HepG2 (cell line): ENCODE measurements around the gene TMEM97. TPM values are rescaled to one million over a fixed set of nuclear protein-coding genes. Genes with fewer than 3 reads are reported as not detected.

Source experiments
- ATF1 ChIP-seq: IDR thresholded peaks from 2 replicates; pipeline ENCODE4 v1.6.1; 2016; ENCODE audit warnings: mild to moderate bottlenecking, control low read depth
- BORCS8-MEF2B ChIP-seq: sonication (generic); formaldehyde crosslinking; IDR thresholded peaks from 2 replicates; pipeline ENCODE4 v1.8.0; 2022; ENCODE audit warnings: mild to moderate bottlenecking, missing genetic modification reagents
- ERF ChIP-seq: IDR thresholded peaks from 2 replicates; pipeline ENCODE4 v1.6.1; 2018; ENCODE audit warnings: missing biosample characterization, missing genetic modification reagents
- NPAS2 ChIP-seq: sonication (generic); formaldehyde crosslinking; IDR thresholded peaks from 2 replicates; pipeline ENCODE4 v1.8.0; 2022; ENCODE audit warnings: mild to moderate bottlenecking, missing genetic modification reagents, borderline replicate concordance
- PCBP1 ChIP-seq: fragments of 200-400 bp; formaldehyde crosslinking; IDR thresholded peaks from 2 replicates; pipeline ENCODE4 v1.6.1; 2017; ENCODE audit warnings: mild to moderate bottlenecking, low read depth, low read length, borderline replicate concordance
- POLR2AphosphoS5 ChIP-seq: IDR thresholded peaks from 2 replicates; pipeline ENCODE4 v1.6.1; 2012; ENCODE audit warnings: low read depth, low read length
- RAD51 ChIP-seq: fragments of 450-650 bp; IDR thresholded peaks from 2 replicates; pipeline ENCODE4 v1.6.1; 2016; ENCODE audit warnings: borderline replicate concordance
- RBM22 ChIP-seq: fragments of 200-400 bp; formaldehyde crosslinking; optimal IDR thresholded peaks from 2 replicates; pipeline ENCODE3; 2017; ENCODE audit warnings: mild to moderate bottlenecking, low read length, moderate library complexity
- SMAD9 ChIP-seq: sonication (generic); formaldehyde crosslinking; IDR thresholded peaks from 2 replicates; pipeline ENCODE4 v1.5.1; 2020; ENCODE audit warnings: mild to moderate bottlenecking, missing genetic modification reagents
- TBL1XR1 ChIP-seq: fragments of 150-350 bp; IDR thresholded peaks from 2 replicates; pipeline ENCODE4 v1.6.1; 2014; ENCODE audit warnings: borderline replicate concordance, low read length; ENCODE audit not compliant: partially characterized antibody
- ZNF337 ChIP-seq: sonication (generic); formaldehyde crosslinking; IDR thresholded peaks from 2 replicates; pipeline ENCODE4 v1.5.1; 2020; ENCODE audit warnings: missing genetic modification reagents, low read depth, mild to moderate bottlenecking, borderline replicate concordance
- ZNF484 ChIP-seq: sonication (generic); formaldehyde crosslinking; IDR thresholded peaks from 2 replicates; pipeline ENCODE4 v1.5.1; 2020; ENCODE audit warnings: mild to moderate bottlenecking, low read depth, missing genetic modification reagents, borderline replicate concordance
- ZNF660 ChIP-seq: sonication (generic); formaldehyde crosslinking; IDR thresholded peaks from 2 replicates; pipeline ENCODE4 v1.5.1; 2020; ENCODE audit warnings: mild to moderate bottlenecking, low read depth, missing genetic modification reagents, borderline replicate concordance
- ZNF782 ChIP-seq: sonication (generic); formaldehyde crosslinking; IDR thresholded peaks from 2 replicates; pipeline ENCODE4 v1.4.0; 2020; ENCODE audit warnings: missing genetic modification reagents, mild to moderate bottlenecking, borderline replicate concordance
- ZNF841 ChIP-seq: sonication (generic); formaldehyde crosslinking; IDR thresholded peaks from 2 replicates; pipeline ENCODE4 v1.8.1; 2023; ENCODE audit warnings: missing genetic modification reagents, borderline replicate concordance
- polyA plus RNA-seq, 8 experiments: library from polyadenylated mRNA; depleted of rRNA in 3 of 8; stranded (reverse) in 7 of 8; unstranded in 1 of 8; fragments of >200 nt; fragmentation: Illumina TruSeq in 4 of 8; extraction: Trizol in 4 of 8; gene quantifications; 2 replicates each; pipeline versions ENCODE4 v1.2.1 to v1.2.3, GENCODE V29; 2011 to 2016; ENCODE audit warnings: low read depth in 4 of 8, missing spikeins in 1 of 8, mixed read lengths in 1 of 8; ENCODE audit not compliant: insufficient read depth in 1 of 8
- total RNA-seq, 5 experiments: library from RNA; depleted of rRNA; stranded (reverse); fragments of >200 nt; fragmentation: Illumina TruSeq; extraction: Trizol; gene quantifications; 2 replicates each; pipeline ENCODE4 v1.2.3, GENCODE V29; 2016; ENCODE audit warnings: low read depth in 1 of 5
- TF ChIP-seq, protein P1 (sequence below): sonication (generic); formaldehyde crosslinking; IDR thresholded peaks from 2 replicates; pipeline ENCODE4 v1.4.0; 2020; ENCODE audit warnings: missing genetic modification reagents, borderline replicate concordance
- TF ChIP-seq, protein P2 (sequence below): sonication (generic); formaldehyde crosslinking; IDR thresholded peaks from 2 replicates; pipeline ENCODE4 v1.4.0; 2020; ENCODE audit warnings: missing genetic modification reagents
- TF ChIP-seq, protein P3 (sequence below): sonication (generic); formaldehyde crosslinking; IDR thresholded peaks from 2 replicates; pipeline ENCODE4 v1.4.0; 2020; ENCODE audit warnings: mild to moderate bottlenecking, missing genetic modification reagents
- TF ChIP-seq, protein P4 (sequence below): sonication (generic); formaldehyde crosslinking; IDR thresholded peaks from 2 replicates; pipeline ENCODE4 v1.5.1; 2020; ENCODE audit warnings: missing genetic modification reagents, mild to moderate bottlenecking, borderline replicate concordance

Gene TMEM97
- total and polyA plus RNA-seq, 2 of the 13 experiments (the other 11 are each of a cell fraction or from before 2014, with no cell fraction given): 69.6 to 137 TPM

DNA sequence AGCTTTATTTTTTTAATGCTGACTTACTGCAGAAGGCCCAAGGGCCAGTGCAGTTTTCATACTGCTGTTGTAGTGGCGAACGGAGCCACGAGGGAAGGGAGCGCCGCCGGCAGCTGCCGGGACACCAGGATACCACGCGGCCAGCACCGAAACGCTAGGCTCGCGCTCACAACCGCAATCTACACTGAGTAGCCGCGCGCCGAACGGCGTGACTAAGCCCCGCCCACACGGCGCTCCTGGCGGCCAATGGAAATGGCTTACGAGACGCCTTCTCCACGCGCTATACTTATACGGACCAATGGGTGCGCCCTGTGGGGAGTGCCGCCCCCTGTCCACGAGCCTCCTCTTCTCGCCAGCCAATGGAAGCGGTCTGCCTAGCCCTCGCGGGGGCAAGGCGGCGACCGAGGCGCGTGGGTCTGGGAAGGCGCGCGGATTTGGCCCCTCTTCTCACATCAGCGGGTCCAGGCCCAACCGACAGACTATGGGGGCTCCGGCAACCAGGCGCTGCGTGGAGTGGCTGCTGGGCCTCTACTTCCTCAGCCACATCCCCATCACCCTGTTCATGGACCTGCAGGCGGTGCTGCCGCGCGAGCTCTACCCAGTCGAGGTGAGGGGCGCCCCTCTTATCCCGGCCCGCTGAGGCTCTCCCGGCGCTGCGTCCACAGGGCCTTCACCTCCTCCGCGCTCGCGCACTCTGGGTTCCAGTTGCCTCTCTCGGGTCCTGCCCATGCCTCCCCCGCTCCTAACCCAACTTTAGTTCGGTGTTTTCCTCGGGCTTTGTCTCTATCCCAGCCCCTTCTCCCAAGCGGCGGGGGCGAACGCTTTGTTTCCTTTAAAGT, at the start of gene TMEM97 (continued):
- TF ChIP-seq, protein P1, sequence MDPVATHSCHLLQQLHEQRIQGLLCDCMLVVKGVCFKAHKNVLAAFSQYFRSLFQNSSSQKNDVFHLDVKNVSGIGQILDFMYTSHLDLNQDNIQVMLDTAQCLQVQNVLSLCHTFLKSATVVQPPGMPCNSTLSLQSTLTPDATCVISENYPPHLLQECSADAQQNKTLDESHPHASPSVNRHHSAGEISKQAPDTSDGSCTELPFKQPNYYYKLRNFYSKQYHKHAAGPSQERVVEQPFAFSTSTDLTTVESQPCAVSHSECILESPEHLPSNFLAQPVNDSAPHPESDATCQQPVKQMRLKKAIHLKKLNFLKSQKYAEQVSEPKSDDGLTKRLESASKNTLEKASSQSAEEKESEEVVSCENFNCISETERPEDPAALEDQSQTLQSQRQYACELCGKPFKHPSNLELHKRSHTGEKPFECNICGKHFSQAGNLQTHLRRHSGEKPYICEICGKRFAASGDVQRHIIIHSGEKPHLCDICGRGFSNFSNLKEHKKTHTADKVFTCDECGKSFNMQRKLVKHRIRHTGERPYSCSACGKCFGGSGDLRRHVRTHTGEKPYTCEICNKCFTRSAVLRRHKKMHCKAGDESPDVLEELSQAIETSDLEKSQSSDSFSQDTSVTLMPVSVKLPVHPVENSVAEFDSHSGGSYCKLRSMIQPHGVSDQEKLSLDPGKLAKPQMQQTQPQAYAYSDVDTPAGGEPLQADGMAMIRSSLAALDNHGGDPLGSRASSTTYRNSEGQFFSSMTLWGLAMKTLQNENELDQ (CRISPR knock-in tag): no peak
- TF ChIP-seq, protein P2, sequence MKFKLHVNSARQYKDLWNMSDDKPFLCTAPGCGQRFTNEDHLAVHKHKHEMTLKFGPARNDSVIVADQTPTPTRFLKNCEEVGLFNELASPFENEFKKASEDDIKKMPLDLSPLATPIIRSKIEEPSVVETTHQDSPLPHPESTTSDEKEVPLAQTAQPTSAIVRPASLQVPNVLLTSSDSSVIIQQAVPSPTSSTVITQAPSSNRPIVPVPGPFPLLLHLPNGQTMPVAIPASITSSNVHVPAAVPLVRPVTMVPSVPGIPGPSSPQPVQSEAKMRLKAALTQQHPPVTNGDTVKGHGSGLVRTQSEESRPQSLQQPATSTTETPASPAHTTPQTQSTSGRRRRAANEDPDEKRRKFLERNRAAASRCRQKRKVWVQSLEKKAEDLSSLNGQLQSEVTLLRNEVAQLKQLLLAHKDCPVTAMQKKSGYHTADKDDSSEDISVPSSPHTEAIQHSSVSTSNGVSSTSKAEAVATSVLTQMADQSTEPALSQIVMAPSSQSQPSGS: 0 out of 2 replicates have a peak, but pooled peaks have one; percentile 5
- TF ChIP-seq PCBP1: no peak
- TF ChIP-seq TBL1XR1: no peak
- TF ChIP-seq ERF (CRISPR knock-in tag): peak; percentile 46; the same call in 1 of the 2 replicates
- TF ChIP-seq ZNF337 (CRISPR knock-in tag): peak; percentile 24; the same call in 1 of the 2 replicates
- no peak for TF ChIP-seq NPAS2
- TF ChIP-seq ZNF841 (CRISPR knock-in tag): no peak
- no peak for TF ChIP-seq RAD51
- TF ChIP-seq BORCS8-MEF2B (CRISPR knock-in tag): peak; percentile 78
- TF ChIP-seq, protein P3, sequence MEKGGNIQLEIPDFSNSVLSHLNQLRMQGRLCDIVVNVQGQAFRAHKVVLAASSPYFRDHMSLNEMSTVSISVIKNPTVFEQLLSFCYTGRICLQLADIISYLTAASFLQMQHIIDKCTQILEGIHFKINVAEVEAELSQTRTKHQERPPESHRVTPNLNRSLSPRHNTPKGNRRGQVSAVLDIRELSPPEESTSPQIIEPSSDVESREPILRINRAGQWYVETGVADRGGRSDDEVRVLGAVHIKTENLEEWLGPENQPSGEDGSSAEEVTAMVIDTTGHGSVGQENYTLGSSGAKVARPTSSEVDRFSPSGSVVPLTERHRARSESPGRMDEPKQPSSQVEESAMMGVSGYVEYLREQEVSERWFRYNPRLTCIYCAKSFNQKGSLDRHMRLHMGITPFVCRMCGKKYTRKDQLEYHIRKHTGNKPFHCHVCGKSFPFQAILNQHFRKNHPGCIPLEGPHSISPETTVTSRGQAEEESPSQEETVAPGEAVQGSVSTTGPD (CRISPR knock-in tag): no peak
- TF ChIP-seq ZNF484 (CRISPR knock-in tag): no peak
- TF ChIP-seq SMAD9 (CRISPR knock-in tag): no peak
- peak; percentile 70 for TF ChIP-seq POLR2AphosphoS5
- TF ChIP-seq ZNF782: 0 out of 2 replicates have a peak, but pooled peaks have one; percentile 50
- no peak for TF ChIP-seq RBM22
- TF ChIP-seq, protein P4, sequence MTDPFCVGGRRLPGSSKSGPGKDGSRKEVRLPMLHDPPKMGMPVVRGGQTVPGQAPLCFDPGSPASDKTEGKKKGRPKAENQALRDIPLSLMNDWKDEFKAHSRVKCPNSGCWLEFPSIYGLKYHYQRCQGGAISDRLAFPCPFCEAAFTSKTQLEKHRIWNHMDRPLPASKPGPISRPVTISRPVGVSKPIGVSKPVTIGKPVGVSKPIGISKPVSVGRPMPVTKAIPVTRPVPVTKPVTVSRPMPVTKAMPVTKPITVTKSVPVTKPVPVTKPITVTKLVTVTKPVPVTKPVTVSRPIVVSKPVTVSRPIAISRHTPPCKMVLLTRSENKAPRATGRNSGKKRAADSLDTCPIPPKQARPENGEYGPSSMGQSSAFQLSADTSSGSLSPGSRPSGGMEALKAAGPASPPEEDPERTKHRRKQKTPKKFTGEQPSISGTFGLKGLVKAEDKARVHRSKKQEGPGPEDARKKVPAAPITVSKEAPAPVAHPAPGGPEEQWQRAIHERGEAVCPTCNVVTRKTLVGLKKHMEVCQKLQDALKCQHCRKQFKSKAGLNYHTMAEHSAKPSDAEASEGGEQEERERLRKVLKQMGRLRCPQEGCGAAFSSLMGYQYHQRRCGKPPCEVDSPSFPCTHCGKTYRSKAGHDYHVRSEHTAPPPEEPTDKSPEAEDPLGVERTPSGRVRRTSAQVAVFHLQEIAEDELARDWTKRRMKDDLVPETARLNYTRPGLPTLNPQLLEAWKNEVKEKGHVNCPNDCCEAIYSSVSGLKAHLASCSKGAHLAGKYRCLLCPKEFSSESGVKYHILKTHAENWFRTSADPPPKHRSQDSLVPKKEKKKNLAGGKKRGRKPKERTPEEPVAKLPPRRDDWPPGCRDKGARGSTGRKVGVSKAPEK (CRISPR knock-in tag): no peak
- TF ChIP-seq ZNF660 (CRISPR knock-in tag): no peak; the same call in 1 of the 2 replicates
- TF ChIP-seq ATF1: peak; percentile 91
